Gastroesophageal sphincter (tissue), 4 donors: ENCODE measurements around the gene ADAD2. TPM values are rescaled to one million over a fixed set of nuclear protein-coding genes. Genes with fewer than 3 reads are reported as not detected.
A peak's percentile ranks its signal among the peaks of the same experiment; 100 is the strongest.

Source experiments
- ATAC-seq: fragments of 150-250 bp; one replicate; pipeline ENCODE4 v1.9.1; 2016; ENCODE audit warnings: mild to moderate bottlenecking, moderate library complexity
- H3K27ac ChIP-seq, 4 donors: fragments of 200-600 bp; sonication (generic) in 3 of 4; 1 replicate in 3 of 4; 2 replicates in 1 of 4; pipeline ENCODE4 v1.5.1; 2016 to 2019
- H3K27me3 ChIP-seq: fragments of 200-600 bp; sonication (generic); one replicate; pipeline ENCODE4 v1.5.1; 2019
- H3K36me3 ChIP-seq, 2 donors: fragments of 200-600 bp; sonication (generic); one replicate each; pipeline ENCODE4 v1.5.1; 2019; ENCODE audit warnings: control low read depth in 1 of 2
- H3K4me1 ChIP-seq, 3 donors: fragments of 200-600 bp; sonication (generic); 1 replicate in 2 of 3; 2 replicates in 1 of 3; pipeline ENCODE4 v1.5.1; 2016 to 2019; ENCODE audit warnings: control low read depth in 2 of 3
- H3K4me3 ChIP-seq, 2 donors: fragments of 200-600 bp; sonication (generic); one replicate each; pipeline ENCODE4 v1.5.1; 2019; ENCODE audit warnings: mild to moderate bottlenecking in 1 of 2, moderate library complexity in 1 of 2
- H3K9me3 ChIP-seq, 3 donors: fragments of 200-600 bp; sonication (generic); one replicate each; pipeline ENCODE4 v1.5.1; 2017 to 2019; ENCODE audit warnings: control low read depth in 2 of 3
- EP300 ChIP-seq: sonication (generic); formaldehyde crosslinking; IDR thresholded peaks from one replicate; pipeline ENCODE4 v1.6.1; 2017; ENCODE audit warnings: antibody characterized with exemption, mild to moderate bottlenecking
- POLR2A ChIP-seq, 2 donors: fragments of 450-650 bp; IDR thresholded peaks; one replicate each; pipeline ENCODE4 v1.6.1; 2017; ENCODE audit warnings: antibody characterized with exemption in 2 of 2, mild to moderate bottlenecking in 2 of 2, moderate library complexity in 1 of 2
- POLR2AphosphoS5 ChIP-seq: sonication (generic); formaldehyde crosslinking; IDR thresholded peaks from one replicate; pipeline ENCODE4 v1.6.1; 2017; ENCODE audit warnings: antibody characterized with exemption
- WGBS, 2 donors: methylation state at CpG; one replicate each; pipeline ENCODE4 v1.1.5; 2018; ENCODE audit warnings: low coverage in 1 of 2; 5-methylcytosine and 5-hydroxymethylcytosine counted together
- total RNA-seq, 4 donors: library from RNA; depleted of rRNA; stranded (reverse); fragments of >200 nt; gene quantifications; one replicate each; pipeline ENCODE4 v1.1.0, GENCODE V29; 2016
- TF ChIP-seq, protein P1 (sequence below), 4 experiments: fragments of 200-600 bp in 2 of 4; fragments of 450-650 bp in 2 of 4; sonication (generic) in 1 of 4; IDR thresholded peaks; one replicate each; pipeline ENCODE4 v1.5.1; 2017 to 2019; ENCODE audit warnings: antibody characterized with exemption in 4 of 4, mild to moderate bottlenecking in 2 of 4, moderate library complexity in 2 of 4

The ADAD2 gene
- total RNA-seq = under 1 TPM in 3 of 4 donors, not detected in 1; 0.27 to 0.47 (median 0.31) TPM

DNA sequence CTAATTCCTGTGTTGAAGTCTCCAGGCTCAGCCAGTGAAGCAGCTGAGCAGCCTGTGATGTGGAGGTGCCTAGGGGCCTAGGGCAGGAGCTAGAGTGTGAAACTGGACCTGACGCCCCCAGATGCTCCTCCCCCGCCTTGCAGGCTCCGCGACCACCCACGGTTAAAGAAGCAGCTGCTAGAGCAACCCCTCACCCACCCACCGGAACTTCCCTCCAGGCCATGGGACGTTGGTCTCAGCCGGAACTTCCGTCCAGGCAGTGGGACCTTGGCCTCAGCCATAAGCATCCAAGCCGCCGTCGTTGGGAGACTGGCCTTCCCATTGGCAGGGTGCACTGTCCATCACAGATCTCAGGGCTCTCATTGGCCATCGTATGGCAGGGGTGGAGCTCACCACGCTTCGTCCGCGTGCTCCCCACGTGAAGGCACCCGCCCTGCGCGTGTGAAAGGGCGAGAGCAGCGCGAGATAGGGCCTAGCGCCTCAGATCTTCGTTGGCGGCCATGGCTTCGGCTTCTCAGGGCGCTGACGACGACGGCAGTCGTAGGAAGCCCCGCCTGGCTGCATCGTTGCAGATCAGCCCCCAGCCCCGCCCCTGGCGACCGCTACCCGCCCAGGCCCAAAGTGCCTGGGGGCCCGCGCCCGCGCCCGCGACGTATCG, at the start of gene ADAD2:
ADAD2 (plus strand) TSS at position 427 of the 658 bp plus-strand sequence; CDS start at position 501, 74 bp downstream.
- Histone ChIP-seq H3K27ac (no peak within 1 kb of the TSS), H3K4me1 (peaks cover 0 to 11% (median 2%) of the 10 kb centered on the region in 3 donors), H3K9me3 (no peaks in the 10 kb centered on the region), H3K36me3 (no peaks in the 10 kb centered on the region), H3K4me3 (no peak within 1 kb of the TSS), H3K27me3 (peaks cover 16% of the 10 kb centered on the region)
- WGBS, 2 donors = 80 to 90% methylated on average over 2 of the region's 47 CpGs
- no peak for ATAC-seq
- TF ChIP-seq, protein P1, sequence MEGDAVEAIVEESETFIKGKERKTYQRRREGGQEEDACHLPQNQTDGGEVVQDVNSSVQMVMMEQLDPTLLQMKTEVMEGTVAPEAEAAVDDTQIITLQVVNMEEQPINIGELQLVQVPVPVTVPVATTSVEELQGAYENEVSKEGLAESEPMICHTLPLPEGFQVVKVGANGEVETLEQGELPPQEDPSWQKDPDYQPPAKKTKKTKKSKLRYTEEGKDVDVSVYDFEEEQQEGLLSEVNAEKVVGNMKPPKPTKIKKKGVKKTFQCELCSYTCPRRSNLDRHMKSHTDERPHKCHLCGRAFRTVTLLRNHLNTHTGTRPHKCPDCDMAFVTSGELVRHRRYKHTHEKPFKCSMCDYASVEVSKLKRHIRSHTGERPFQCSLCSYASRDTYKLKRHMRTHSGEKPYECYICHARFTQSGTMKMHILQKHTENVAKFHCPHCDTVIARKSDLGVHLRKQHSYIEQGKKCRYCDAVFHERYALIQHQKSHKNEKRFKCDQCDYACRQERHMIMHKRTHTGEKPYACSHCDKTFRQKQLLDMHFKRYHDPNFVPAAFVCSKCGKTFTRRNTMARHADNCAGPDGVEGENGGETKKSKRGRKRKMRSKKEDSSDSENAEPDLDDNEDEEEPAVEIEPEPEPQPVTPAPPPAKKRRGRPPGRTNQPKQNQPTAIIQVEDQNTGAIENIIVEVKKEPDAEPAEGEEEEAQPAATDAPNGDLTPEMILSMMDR (IDR thresholded peaks at IDR 0.05) = no peak
- no peak for TF ChIP-seq EP300
- no peak for TF ChIP-seq POLR2A (IDR thresholded peaks at IDR 0.05)
- no peak for TF ChIP-seq POLR2AphosphoS5

DNA sequence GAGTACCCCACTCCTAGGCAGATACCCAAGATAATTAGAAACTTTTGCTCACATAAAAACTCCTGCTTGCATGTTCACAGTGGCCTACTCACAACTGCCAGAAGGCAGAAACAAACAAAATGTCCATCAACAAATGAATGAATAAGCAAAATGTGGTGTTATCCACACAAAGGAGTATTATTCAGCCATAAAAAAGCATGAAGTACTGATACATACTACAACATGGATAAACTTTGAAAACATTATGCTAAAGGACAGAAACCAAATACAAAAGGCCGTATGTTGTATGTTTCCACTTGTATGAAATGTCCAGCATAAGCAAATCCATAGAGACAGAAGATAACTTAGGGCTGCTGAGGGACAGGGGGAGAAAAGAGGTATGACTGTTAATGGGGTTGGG, 47.9 kb upstream of the ADAD2 start:
- WGBS, 2 donors = 100% methylated on average over 1 of the region's 1 CpG
- peaks cover 0 to 20% (median 0%) of the 10 kb centered on the region in 3 donors for H3K4me1 ChIP-seq
- H3K36me3 ChIP-seq = no peaks in the 10 kb centered on the region
- no peaks in the 10 kb centered on the region for H3K9me3 ChIP-seq
- no peaks in the 10 kb centered on the region for H3K27me3 ChIP-seq
- no peak for TF ChIP-seq POLR2AphosphoS5
- TF ChIP-seq EP300 = no peak
- no peak for TF ChIP-seq POLR2A (IDR thresholded peaks at IDR 0.05)
- TF ChIP-seq, protein P1 (IDR thresholded peaks at IDR 0.05) = no peak
- H3K4me3 ChIP-seq = no peak overlapping the region
- no peak overlapping the region for H3K27ac ChIP-seq
- ATAC-seq = no peak

DNA sequence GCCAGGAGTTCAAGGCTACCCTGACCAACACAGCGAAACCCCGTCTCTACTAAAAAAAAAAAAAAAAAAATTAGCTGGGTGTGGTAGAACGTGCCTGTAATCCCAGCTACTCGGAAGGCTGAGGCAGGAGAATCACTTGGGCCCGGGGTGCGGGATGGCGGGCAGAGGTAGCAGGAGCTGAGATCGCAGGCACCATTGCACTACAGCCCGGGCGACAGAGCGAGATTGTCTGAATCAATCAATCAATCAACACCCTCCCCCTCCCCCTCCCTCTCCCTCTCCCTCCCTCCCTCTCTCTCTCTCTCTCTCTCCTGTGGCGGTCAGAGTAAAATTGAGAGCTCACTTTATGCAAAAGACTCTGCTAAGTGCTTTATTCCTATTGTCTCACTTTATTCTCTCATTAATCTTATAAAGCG, 47.2 kb upstream of the ADAD2 start:
- Histone ChIP-seq H3K4me3 (peak overlapping the region in 1 of 2 donors; percentile 98), H3K27me3 (no peaks in the 10 kb centered on the region), H3K4me1 (peaks cover 0 to 20% (median 0%) of the 10 kb centered on the region in 3 donors), H3K9me3 (no peaks in the 10 kb centered on the region), H3K36me3 (no peaks in the 10 kb centered on the region), H3K27ac (peak overlapping the region in 1 of 4 donors; percentile 83)
- TF ChIP-seq, protein P1 (IDR thresholded peaks at IDR 0.05) = no peak
- TF ChIP-seq EP300 (no peak), POLR2AphosphoS5 (no peak), POLR2A (IDR thresholded peaks at IDR 0.05) (no peak)
- no peak for ATAC-seq
- WGBS, 2 donors = 8 to 30% methylated on average over 5 to 13 of the region's 13 CpGs

DNA sequence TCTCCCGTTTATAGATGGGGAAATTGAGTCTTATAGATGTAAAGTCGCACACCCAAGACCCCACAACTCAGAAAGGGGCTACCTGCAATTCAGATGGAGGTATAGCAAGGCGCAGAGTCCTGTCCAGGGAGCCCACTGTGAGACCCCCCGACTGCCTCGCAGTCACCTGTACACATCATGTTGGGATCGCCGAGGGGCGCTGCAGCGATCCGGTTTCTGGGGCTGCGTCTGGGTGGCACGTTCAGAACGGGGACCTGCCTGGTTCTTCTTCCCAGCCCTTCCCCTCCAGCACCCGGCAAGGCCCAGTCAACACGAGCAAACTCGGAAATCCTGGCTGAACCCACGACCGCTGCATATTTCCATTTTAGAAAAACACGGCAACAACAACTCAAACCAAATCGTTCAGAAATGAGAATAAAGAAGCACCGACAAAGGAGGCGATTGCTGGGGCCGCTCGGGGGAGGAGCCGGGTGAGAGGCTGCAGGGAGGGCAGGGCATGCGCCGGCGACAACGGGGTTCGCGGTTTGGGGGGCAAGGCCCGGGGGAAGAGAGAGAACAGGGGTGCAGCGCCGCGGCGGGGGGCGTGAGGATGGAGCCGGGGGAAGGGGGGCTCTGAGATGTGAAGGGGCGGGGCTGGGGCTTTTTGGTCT, 46.6 kb upstream of the ADAD2 start:
- H3K27me3 ChIP-seq = peaks cover 4% of the 10 kb centered on the region
- TF ChIP-seq, protein P1 (IDR thresholded peaks at IDR 0.05) = peak in 1 of 4 experiments; percentile 16
- no peak for TF ChIP-seq POLR2A (IDR thresholded peaks at IDR 0.05)
- no peaks in the 10 kb centered on the region for H3K36me3 ChIP-seq
- peaks cover 0 to 20% (median 0%) of the 10 kb centered on the region in 3 donors for H3K4me1 ChIP-seq
- no peaks in the 10 kb centered on the region for H3K9me3 ChIP-seq
- WGBS, 2 donors = 0% methylated on average over 4 to 10 of the region's 39 CpGs
- peak overlapping the region; percentile 75 to 98 for H3K4me3 ChIP-seq
- peak overlapping the region in 3 of 4 donors; percentile 79 to 83 (median 82) for H3K27ac ChIP-seq
- peak; percentile 6 for ATAC-seq
